Heart left ventricle (tissue), 13 donors: ENCODE data around the gene CAPZA1.

Source experiments
- CTCF ChIP-seq, 12 donors: fragments of 200-600 bp; sonication (generic) in 4 of 12; IDR thresholded peaks; one replicate each; pipeline versions ENCODE4 v1.5.0 to v1.8.0; 2018 to 2022; ENCODE audit warnings: antibody characterized with exemption in 12 of 12, mild to moderate bottlenecking in 5 of 12
- POLR2A ChIP-seq, 2 donors: fragments of 450-650 bp; IDR thresholded peaks; one replicate each; pipeline ENCODE4 v1.6.1; 2017; ENCODE audit warnings: antibody characterized with exemption in 2 of 2, mild to moderate bottlenecking in 2 of 2, moderate library complexity in 2 of 2
- donor health status: ischemic (EF 13 %, LVEDD 7.1; RV severe dilation, severe dysfunction).
- donor health status: DM: no; HTN: yes; CAD: no.
- donor health status: DM: no; HTN: no; CAD: no.
- donor health status: ischemic (EF 25% LVEDD 6.9; RV normal size, moderate dysfunction).
- donor health status: ischemic (EF 25% LVEDD 5.7; RV mildly dilated, moderate dysfunction).
- donor health status: ischemic (EF 35%, LVEDD 5.7; RV mildly dilated, moderate dysfunction).
- donor health status: nonischemic (EF 11% LVEDD 7.7; RV severe dilation, severe dysfunction).
- donor health status: DM: yes; HTN: yes; CAD: no.
- donor health status: PGD.
- donor health status: ischemic (EF 29% LVEDD 5.4; RV normal size, mild dysfunction).
- donor health status: nonischemic (EF 23%, LVEDD 6.1; RV moderate dilation, normal function).

GRCh38 chr1:112636597-112637253, 17.1 kb downstream of the CAPZA1 start:
- TF ChIP-seq POLR2A (IDR thresholded peaks at IDR 0.05) (no peak), CTCF (IDR thresholded peaks at IDR 0.05) (no peak)
